Measurements from ENCODE around the gene CD55. TPM values are rescaled to one million over a fixed set of nuclear protein-coding genes. Genes with fewer than 3 reads are reported as not detected.

The CD55 gene
- total RNA-seq, 3 donors from 2014 or later (not counting 1 experiment from before 2014, with no cell fraction given): 80.7 to 138 (median 113) TPM

DNA sequence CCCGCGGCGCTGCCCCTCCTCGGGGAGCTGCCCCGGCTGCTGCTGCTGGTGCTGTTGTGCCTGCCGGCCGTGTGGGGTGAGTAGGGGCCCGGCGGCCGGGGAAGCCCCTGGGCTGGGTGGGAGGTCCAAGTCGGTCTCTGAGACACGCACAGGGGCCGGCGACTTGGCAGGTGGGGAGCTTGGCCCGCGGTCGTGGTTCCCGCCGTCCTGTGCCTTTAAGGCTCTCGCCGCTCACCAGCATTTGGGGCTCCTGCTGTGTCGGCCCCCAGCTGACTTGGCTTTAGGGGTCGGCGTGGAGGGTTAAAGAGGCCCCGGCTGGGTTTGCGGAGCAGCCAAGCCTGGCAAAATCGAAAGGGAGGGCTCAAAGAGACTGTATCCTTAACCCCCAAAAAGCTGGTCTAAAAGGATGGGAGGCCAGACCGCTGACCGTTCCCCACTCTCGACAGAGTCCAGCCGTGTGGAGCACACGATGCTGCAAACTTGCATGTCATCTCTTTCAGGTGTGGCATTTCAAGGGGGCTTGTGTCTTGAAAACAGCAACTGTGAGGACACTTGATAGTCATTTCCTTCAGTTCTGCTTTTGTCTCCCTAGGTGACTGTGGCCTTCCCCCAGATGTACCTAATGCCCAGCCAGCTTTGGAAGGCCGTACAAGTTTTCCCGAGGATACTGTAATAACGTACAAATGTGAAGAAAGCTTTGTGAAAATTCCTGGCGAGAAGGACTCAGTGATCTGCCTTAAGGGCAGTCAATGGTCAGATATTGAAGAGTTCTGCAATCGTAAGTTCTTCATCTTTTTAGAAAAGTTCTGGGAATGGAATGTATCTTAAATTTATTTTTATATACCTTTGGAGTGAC lies 540 bp downstream of the CD55 start:
- Histone ChIP-seq H3K27ac (ENCODE audit: low read length) (peak overlapping the region; percentile 93), H3K4me3 (ENCODE audit: low read length) (peak overlapping the region; percentile 91), H3K9me3 (ENCODE audit: control insufficient read depth, insufficient read depth, low read length) (no peaks in the 10 kb centered on the region), H3K36me3 (ENCODE audit: control insufficient read depth, insufficient read depth, low read length) (peaks cover 35% of the 10 kb centered on the region), H3K4me1 (ENCODE audit: control insufficient read depth, insufficient read depth, low read length) (peaks cover 13% of the 10 kb centered on the region), H3K27me3 (ENCODE audit: control insufficient read depth, insufficient read depth, low read length) (no peaks in the 10 kb centered on the region)
- H3K27me3 Mint-ChIP-seq (ENCODE audit: low read depth in 2 of 2): no peaks in the 10 kb centered on the region
- ATAC-seq (no peak), DNase-seq (peak in 1 of 2 donors; percentile 44)
- no peaks in the 10 kb centered on the region for H3K9me3 Mint-ChIP-seq
- H3K4me1 Mint-ChIP-seq: peaks cover 26 to 34% of the 10 kb centered on the region in 2 donors
- H3K36me3 Mint-ChIP-seq: peaks cover 7% of the 10 kb centered on the region
- TF ChIP-seq CTCF (IDR thresholded peaks at IDR 0.05): no peak
- intact Hi-C loops (cut with micrococcal nuclease): loop anchor here (1.0 to 10.0 kb wide), 5 partner anchors 14 to 503 kb away; partner anchors contain the start of genes FCMR, PFKFB2 and YOD1
- H3K27ac Mint-ChIP-seq: peak overlapping the region; percentile 96 to 97
- 4% methylated on average over 37 of the region's 37 CpGs for WGBS (ENCODE audit: insufficient coverage)
- peak overlapping the region; percentile 95 for H3K4me3 Mint-ChIP-seq

GRCh38 chr1:207323425-207324225 lies 2.1 kb downstream of the CD55 start:
- DNase-seq (no peak), ATAC-seq (no peak)
- no peak overlapping the region for H3K4me3 ChIP-seq (ENCODE audit: low read length)
- peaks cover 51% of the 10 kb centered on the region for H3K36me3 ChIP-seq (ENCODE audit: control insufficient read depth, insufficient read depth, low read length)
- TF ChIP-seq CTCF (IDR thresholded peaks at IDR 0.05): no peak
- peaks cover 30 to 41% of the 10 kb centered on the region in 2 donors for H3K4me1 Mint-ChIP-seq
- no peak overlapping the region for H3K27ac ChIP-seq (ENCODE audit: low read length)
- H3K4me1 ChIP-seq (ENCODE audit: control insufficient read depth, insufficient read depth, low read length): peaks cover 13% of the 10 kb centered on the region
- H3K9me3 ChIP-seq (ENCODE audit: control insufficient read depth, insufficient read depth, low read length): no peaks in the 10 kb centered on the region
- H3K4me3 Mint-ChIP-seq: peak overlapping the region; percentile 40
- H3K27ac Mint-ChIP-seq: peak overlapping the region in 1 of 2 donors; percentile 48
- intact Hi-C loops (cut with micrococcal nuclease): loop anchor here (5.0 to 10.0 kb wide), 4 partner anchors 84 to 501 kb away; partner anchors contain the start of genes FCMR, PFKFB2 and YOD1
- H3K9me3 Mint-ChIP-seq: no peaks in the 10 kb centered on the region
- no peaks in the 10 kb centered on the region for H3K27me3 Mint-ChIP-seq (ENCODE audit: low read depth in 2 of 2)
- H3K36me3 Mint-ChIP-seq: peaks cover 17% of the 10 kb centered on the region
- no peaks in the 10 kb centered on the region for H3K27me3 ChIP-seq (ENCODE audit: control insufficient read depth, insufficient read depth, low read length)
- 87% methylated on average over 3 of the region's 5 CpGs for WGBS (ENCODE audit: insufficient coverage)

DNA sequence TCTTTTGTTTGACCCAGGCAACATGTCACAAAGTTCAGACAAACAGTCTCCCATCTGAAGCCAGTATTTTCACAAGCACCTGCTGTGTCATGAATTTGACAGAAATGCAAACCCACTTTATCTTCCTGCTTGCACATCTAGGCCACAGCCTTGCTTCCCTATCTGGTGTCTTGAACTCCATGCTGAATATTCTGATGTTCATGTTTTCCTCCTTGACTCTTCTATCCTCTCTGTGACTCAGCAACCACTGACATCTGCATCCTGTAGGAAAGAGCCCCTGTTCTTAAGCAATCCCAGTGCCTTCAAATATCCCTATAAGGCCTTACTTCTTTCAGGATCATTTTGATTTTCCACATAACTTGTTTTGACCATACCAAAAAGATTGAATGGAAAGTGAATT lies 6.5 kb downstream of the CD55 start:
- no peak for DNase-seq
- H3K4me1 Mint-ChIP-seq: peaks cover 18 to 25% of the 10 kb centered on the region in 2 donors
- intact Hi-C loops (cut with micrococcal nuclease): loop anchor here (10.0 kb wide), 2 partner anchors 403 to 497 kb away; partner anchors contain the start of gene FCMR

More for the DNA sequence above, 6.5 kb downstream of the CD55 start:
- Mint-ChIP-seq H3K4me3 (no peak overlapping the region), H3K27ac (peak overlapping the region in 1 of 2 donors; percentile 30), H3K27me3 (ENCODE audit: low read depth in 2 of 2) (no peaks in the 10 kb centered on the region), H3K36me3 (peaks cover 35% of the 10 kb centered on the region), H3K9me3 (no peaks in the 10 kb centered on the region)
- H3K36me3 ChIP-seq (ENCODE audit: control insufficient read depth, insufficient read depth, low read length): peaks cover 81% of the 10 kb centered on the region
- no peak overlapping the region for H3K27ac ChIP-seq (ENCODE audit: low read length)
- no peaks in the 10 kb centered on the region for H3K9me3 ChIP-seq (ENCODE audit: control insufficient read depth, insufficient read depth, low read length)
- ATAC-seq: peak in 1 of 3 donors; percentile 18
- no peak overlapping the region for H3K4me3 ChIP-seq (ENCODE audit: low read length)
- peaks cover 7% of the 10 kb centered on the region for H3K4me1 ChIP-seq (ENCODE audit: control insufficient read depth, insufficient read depth, low read length)
- TF ChIP-seq CTCF (IDR thresholded peaks at IDR 0.05): no peak
- H3K27me3 ChIP-seq (ENCODE audit: control insufficient read depth, insufficient read depth, low read length): no peaks in the 10 kb centered on the region
